Activated CD8-positive, alpha-beta T cell treated with anti-CD3 and anti-CD28 coated beads for 36 hours (primary cell): ENCODE measurements around the gene DOCK2. TPM values are rescaled to one million over a fixed set of nuclear protein-coding genes. Genes with fewer than 3 reads are reported as not detected.

ENCODE experiments used
- ATAC-seq: fragments of 200-7000 bp; cut with Tn5 transposase; one replicate; pipeline ENCODE4 v1.10.0; 2021; ENCODE audit warnings: mild to moderate bottlenecking, moderate library complexity
- CTCF ChIA-PET: fragments of 350-600 bp; sonication (Branson Sonifier 250); formaldehyde crosslinking; loops from one replicate; lab custom pipeline; 2021; ENCODE audit warnings: antibody characterized with exemption; lab: Charles Lee
- POLR2A ChIA-PET: fragments of 350-600 bp; sonication (Branson Sonifier 250); formaldehyde crosslinking; loops from one replicate; lab custom pipeline; 2021; ENCODE audit warnings: antibody characterized with exemption; lab: Charles Lee
- DNase-seq: peaks from one replicate; pipeline ENCODE4 v3.0.0-alpha.2; 2020
- H3K27ac Mint-ChIP-seq: one replicate; pipeline ENCODE4 v1.8.0; 2021; ENCODE audit warnings: mild to moderate bottlenecking, mixed read lengths
- H3K27me3 Mint-ChIP-seq: one replicate; pipeline ENCODE4 v1.8.0; 2021; ENCODE audit warnings: mixed read lengths
- H3K36me3 Mint-ChIP-seq: one replicate; pipeline ENCODE4 v1.8.0; 2021; ENCODE audit warnings: low read depth, mixed read lengths
- H3K4me1 Mint-ChIP-seq: one replicate; pipeline ENCODE4 v1.8.0; 2021; ENCODE audit warnings: low read depth, mixed read lengths
- H3K4me3 Mint-ChIP-seq: one replicate; pipeline ENCODE4 v1.8.0; 2021; ENCODE audit warnings: mild to moderate bottlenecking, moderate library complexity, mixed read lengths
- H3K9me3 Mint-ChIP-seq: one replicate; pipeline ENCODE4 v1.8.0; 2021; ENCODE audit warnings: mixed read lengths
- CTCF ChIP-seq: fragments of 200-600 bp; IDR thresholded peaks from one replicate; pipeline ENCODE4 v1.8.0; 2022; ENCODE audit warnings: antibody characterized with exemption, mild to moderate bottlenecking
- intact Hi-C: fragments of 100-400 bp; cut with micrococcal nuclease; formaldehyde crosslinking; loops from one replicate; pipeline ENCODE4 v1.10.0; 2022
- total RNA-seq, 2 experiments: library from RNA; stranded (reverse); gene quantifications; one replicate each; pipeline ENCODE4 v1.2.3, GENCODE V29; 2021

DOCK2 gene
- total RNA-seq, 2 experiments from 2014 or later: 180 to 181 TPM

- Mint-ChIP-seq H3K9me3 (no peaks in the 10 kb centered on the region), H3K4me3 (no peak overlapping the region), H3K27ac (no peak overlapping the region), H3K4me1 (peaks cover 14% of the 10 kb centered on the region), H3K36me3 (peaks cover 41% of the 10 kb centered on the region), H3K27me3 (no peaks in the 10 kb centered on the region)
- CTCF ChIA-PET: interaction anchor here (0.9 to 1.3 kb wide), 2 partner anchors 10 to 23 kb away, joined by 3 to 4 read pairs; no protein-coding TSS in a partner anchor
- ATAC-seq: no peak
- POLR2A ChIA-PET: no interaction called here
- no peak for DNase-seq
- no peak for TF ChIP-seq CTCF
- intact Hi-C loops: no loop called here
Observed at GRCh38 chr5:169897481-169897880, 260.4 kb downstream of the DOCK2 start.

- intact Hi-C loops: no loop called here
- ChIA-PET CTCF (no interaction called here), POLR2A (no interaction called here)
- Mint-ChIP-seq H3K4me3 (no peak overlapping the region), H3K27me3 (no peaks in the 10 kb centered on the region), H3K27ac (no peak overlapping the region), H3K4me1 (peaks cover 13% of the 10 kb centered on the region), H3K36me3 (peaks cover 20% of the 10 kb centered on the region), H3K9me3 (no peaks in the 10 kb centered on the region)
- no peak for TF ChIP-seq CTCF
- DNase-seq (peak; percentile 18), ATAC-seq (peak; percentile 76)
Observed at GRCh38 chr5:169901896-169902295, 264.8 kb downstream of the DOCK2 start.

- peaks cover 12% of the 10 kb centered on the region for H3K36me3 Mint-ChIP-seq
- intact Hi-C loops: no loop called here
Observed at GRCh38 chr5:169904059-169904458, 267.0 kb downstream of the DOCK2 start.

GRCh38 chr5:169904508-169904907, 267.4 kb downstream of the DOCK2 start:
- peaks cover 13% of the 10 kb centered on the region for H3K4me1 Mint-ChIP-seq
- peaks cover 11% of the 10 kb centered on the region for H3K36me3 Mint-ChIP-seq
- H3K4me3 Mint-ChIP-seq: no peak overlapping the region
- ATAC-seq (no peak), DNase-seq (no peak)
- no peaks in the 10 kb centered on the region for H3K27me3 Mint-ChIP-seq
- CTCF ChIA-PET: no interaction called here
- no peaks in the 10 kb centered on the region for H3K9me3 Mint-ChIP-seq
- no peak overlapping the region for H3K27ac Mint-ChIP-seq
- intact Hi-C loops: no loop called here
- TF ChIP-seq CTCF: no peak
- POLR2A ChIA-PET: no interaction called here

More at GRCh38 chr5:169904059-169904458, 267.0 kb downstream of the DOCK2 start:
- Mint-ChIP-seq H3K9me3 (no peaks in the 10 kb centered on the region), H3K4me1 (peaks cover 13% of the 10 kb centered on the region), H3K27me3 (no peaks in the 10 kb centered on the region), H3K27ac (no peak overlapping the region), H3K4me3 (no peak overlapping the region)
- DNase-seq (no peak), ATAC-seq (no peak)
- CTCF ChIA-PET: no interaction called here
- TF ChIP-seq CTCF: no peak
- POLR2A ChIA-PET: no interaction called here

GRCh38 chr5:169905017-169905416, 267.9 kb downstream of the DOCK2 start:
- Mint-ChIP-seq H3K9me3 (no peaks in the 10 kb centered on the region), H3K27ac (no peak overlapping the region), H3K27me3 (no peaks in the 10 kb centered on the region), H3K36me3 (peaks cover 7% of the 10 kb centered on the region), H3K4me1 (peaks cover 13% of the 10 kb centered on the region), H3K4me3 (no peak overlapping the region)
- DNase-seq (no peak), ATAC-seq (no peak)
- ChIA-PET POLR2A (no interaction called here), CTCF (no interaction called here)
- TF ChIP-seq CTCF: no peak
- intact Hi-C loops: no loop called here
